ENCODE results near the gene FAM98C.

GRCh38 chr19:38437917-38438316 is 35.0 kb downstream of the FAM98C start:
- no peak for TF ChIP-seq POLR2A (IDR thresholded peaks at IDR 0.05)
- TF ChIP-seq CTCF (IDR thresholded peaks at IDR 0.05) = no peak
- TF ChIP-seq EP300 (IDR thresholded peaks at IDR 0.05) = no peak
